DOHH2 (cell line): ENCODE results near the gene SLC16A3.

Experiments
- H3F3A ChIP-seq: fragments of 200-600 bp; sonication (generic), shearing (Covaris generic); 2 replicates; pipeline ENCODE4 v1.6.0; 2016; ENCODE audit warnings: antibody characterized with exemption, mild to moderate bottlenecking; ENCODE audit not compliant: control insufficient read depth, insufficient read depth
- H3K27ac ChIP-seq: fragments of 200-600 bp; sonication (generic); 2 replicates; pipeline ENCODE4 v1.5.1; 2014; ENCODE audit warnings: low read depth, mild to moderate bottlenecking, low read length, moderate library complexity
- H3K27me3 ChIP-seq: fragments of 200-600 bp; sonication (generic); 2 replicates; pipeline ENCODE4 v1.6.1; 2014; ENCODE audit warnings: mild to moderate bottlenecking, low read length, mixed read lengths; ENCODE audit not compliant: control insufficient read depth
- H3K36me3 ChIP-seq: fragments of 200-600 bp; sonication (generic); 2 replicates; pipeline ENCODE4 v1.6.1; 2014; ENCODE audit warnings: mild to moderate bottlenecking, low read length, moderate library complexity, mixed read lengths; ENCODE audit not compliant: control insufficient read depth
- H3K4me1 ChIP-seq: fragments of 200-600 bp; sonication (generic); 2 replicates; pipeline ENCODE4 v1.6.1; 2014; ENCODE audit warnings: mild to moderate bottlenecking, low read length, mixed read lengths; ENCODE audit not compliant: control insufficient read depth
- H3K4me2 ChIP-seq: fragments of 200-600 bp; sonication (generic); 2 replicates; pipeline ENCODE4 v1.6.0; 2014; ENCODE audit warnings: mild to moderate bottlenecking, low read length, moderate library complexity
- H3K4me3 ChIP-seq: fragments of 200-600 bp; sonication (generic); 2 replicates; pipeline ENCODE4 v1.5.1; 2014; ENCODE audit warnings: mild to moderate bottlenecking, low read length, mixed read lengths
- H3K79me2 ChIP-seq: fragments of 200-600 bp; sonication (generic); 2 replicates; pipeline ENCODE4 v1.6.1; 2014; ENCODE audit warnings: mild to moderate bottlenecking, low read length, mixed read lengths; ENCODE audit not compliant: control insufficient read depth
- H3K9me2 ChIP-seq: fragments of 200-600 bp; sonication (generic); replicated peaks from 2 replicates; pipeline ENCODE4 v1.6.1; 2014; ENCODE audit warnings: mild to moderate bottlenecking, low read length, mixed read lengths; ENCODE audit not compliant: control insufficient read depth
- H3K9me3 ChIP-seq: fragments of 200-600 bp; sonication (generic); 2 replicates; pipeline ENCODE4 v1.6.1; 2014; ENCODE audit warnings: antibody characterized with exemption, low read length, mixed read lengths; ENCODE audit not compliant: control insufficient read depth, insufficient read depth
- H4K20me1 ChIP-seq: fragments of 200-600 bp; sonication (generic); 2 replicates; pipeline ENCODE4 v1.6.0; 2014; ENCODE audit warnings: low read depth, mild to moderate bottlenecking, antibody characterized with exemption, low read length, moderate library complexity; ENCODE audit not compliant: control insufficient read depth, insufficient read depth
- EZH2phosphoT487 ChIP-seq: fragments of 200-600 bp; sonication (generic); IDR thresholded peaks from 2 replicates; pipeline ENCODE4 v1.6.1; 2017; ENCODE audit warnings: borderline replicate concordance, mild to moderate bottlenecking, antibody characterized with exemption, low read length, moderate library complexity, mixed read lengths
- TF ChIP-seq, protein P1 (sequence below): fragments of 200-600 bp; sonication (generic); IDR thresholded peaks from one replicate; pipeline ENCODE4 v1.5.1; 2014; ENCODE audit warnings: antibody characterized with exemption, mild to moderate bottlenecking, low read depth, low read length; ENCODE audit not compliant: poor library complexity, severe bottlenecking

Gene SLC16A3

DNA sequence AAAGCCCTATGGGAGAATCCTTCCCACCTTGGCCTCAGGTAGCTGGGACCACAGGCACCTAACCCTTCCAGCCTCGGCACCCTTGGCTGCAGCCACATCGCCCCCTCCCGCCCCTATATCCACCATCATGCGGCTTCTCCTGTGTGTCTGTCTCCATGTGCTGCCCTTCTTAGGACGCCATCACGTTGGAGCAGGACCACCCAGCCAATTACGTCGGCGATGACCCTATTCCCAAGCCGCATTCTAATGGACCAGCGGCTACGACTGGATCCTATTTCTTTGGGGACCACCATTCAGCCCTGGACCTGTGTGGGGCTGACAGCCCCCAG, 12.9 kb upstream of the SLC16A3 start:
- Histone ChIP-seq H3K9me2 (no peaks in the 10 kb centered on the region), H3K27ac (no peak overlapping the region), H3K4me2 (no peak overlapping the region), H3K27me3 (peaks cover 5% of the 10 kb centered on the region), H3F3A (no peaks in the 10 kb centered on the region; the same call in 1 of the 2 replicates), H4K20me1 (no peaks in the 10 kb centered on the region), H3K9me3 (no peaks in the 10 kb centered on the region), H3K79me2 (peaks cover 12% of the 10 kb centered on the region), H3K36me3 (no peaks in the 10 kb centered on the region), H3K4me3 (no peak overlapping the region), H3K4me1 (peaks cover 28% of the 10 kb centered on the region)
- no peak for TF ChIP-seq EZH2phosphoT487
- TF ChIP-seq, protein P1, sequence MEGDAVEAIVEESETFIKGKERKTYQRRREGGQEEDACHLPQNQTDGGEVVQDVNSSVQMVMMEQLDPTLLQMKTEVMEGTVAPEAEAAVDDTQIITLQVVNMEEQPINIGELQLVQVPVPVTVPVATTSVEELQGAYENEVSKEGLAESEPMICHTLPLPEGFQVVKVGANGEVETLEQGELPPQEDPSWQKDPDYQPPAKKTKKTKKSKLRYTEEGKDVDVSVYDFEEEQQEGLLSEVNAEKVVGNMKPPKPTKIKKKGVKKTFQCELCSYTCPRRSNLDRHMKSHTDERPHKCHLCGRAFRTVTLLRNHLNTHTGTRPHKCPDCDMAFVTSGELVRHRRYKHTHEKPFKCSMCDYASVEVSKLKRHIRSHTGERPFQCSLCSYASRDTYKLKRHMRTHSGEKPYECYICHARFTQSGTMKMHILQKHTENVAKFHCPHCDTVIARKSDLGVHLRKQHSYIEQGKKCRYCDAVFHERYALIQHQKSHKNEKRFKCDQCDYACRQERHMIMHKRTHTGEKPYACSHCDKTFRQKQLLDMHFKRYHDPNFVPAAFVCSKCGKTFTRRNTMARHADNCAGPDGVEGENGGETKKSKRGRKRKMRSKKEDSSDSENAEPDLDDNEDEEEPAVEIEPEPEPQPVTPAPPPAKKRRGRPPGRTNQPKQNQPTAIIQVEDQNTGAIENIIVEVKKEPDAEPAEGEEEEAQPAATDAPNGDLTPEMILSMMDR = no peak

DNA sequence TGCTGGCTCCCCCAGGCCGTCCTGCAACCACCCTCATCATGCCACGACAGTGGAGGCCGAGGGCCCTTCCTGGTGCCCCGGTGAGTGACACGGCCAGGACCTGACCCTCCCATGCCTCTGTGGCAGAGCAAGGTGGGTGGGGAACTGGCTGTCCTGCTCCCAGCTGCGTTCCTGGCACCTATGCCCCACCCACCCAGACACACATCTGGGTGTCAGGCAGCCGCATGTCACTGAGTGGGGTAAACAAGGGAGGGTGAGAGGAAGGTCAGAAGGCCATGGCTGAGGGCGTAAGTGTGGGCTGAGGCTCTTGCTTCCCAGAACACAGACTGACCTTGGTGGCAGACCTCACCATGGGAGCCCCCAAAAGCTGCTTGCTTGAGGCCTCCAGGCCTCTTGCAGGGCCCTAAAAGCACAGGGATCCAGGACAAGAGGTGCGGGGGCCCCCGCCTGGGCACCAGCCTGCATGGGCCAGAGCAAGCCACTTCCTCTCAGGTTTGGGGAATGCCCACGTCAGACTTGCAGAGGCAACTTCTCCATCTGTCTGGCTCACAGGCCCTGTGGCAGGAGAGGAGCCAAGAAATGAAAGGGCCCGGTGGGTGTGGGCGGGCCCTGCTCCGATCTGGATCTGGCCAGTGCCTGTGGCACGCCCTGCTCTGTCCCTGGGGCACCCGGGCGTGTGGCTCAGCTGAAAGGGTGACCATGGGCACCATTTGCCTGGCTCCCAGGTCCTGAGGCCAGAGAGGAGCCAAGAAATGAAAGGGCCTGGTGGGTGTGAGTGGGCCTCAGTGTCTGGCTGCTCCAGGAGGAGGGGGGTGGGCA, 12.3 kb upstream of the SLC16A3 start:
- Histone ChIP-seq H3F3A (no peaks in the 10 kb centered on the region; the same call in 1 of the 2 replicates), H3K4me2 (no peak overlapping the region), H3K79me2 (peaks cover 7% of the 10 kb centered on the region), H3K4me1 (peaks cover 24% of the 10 kb centered on the region), H3K27ac (no peak overlapping the region), H4K20me1 (no peaks in the 10 kb centered on the region), H3K27me3 (peaks cover 5% of the 10 kb centered on the region), H3K36me3 (no peaks in the 10 kb centered on the region), H3K9me2 (no peaks in the 10 kb centered on the region), H3K4me3 (no peak overlapping the region), H3K9me3 (no peaks in the 10 kb centered on the region)
- TF ChIP-seq, protein P1 = no peak
- no peak for TF ChIP-seq EZH2phosphoT487

DNA sequence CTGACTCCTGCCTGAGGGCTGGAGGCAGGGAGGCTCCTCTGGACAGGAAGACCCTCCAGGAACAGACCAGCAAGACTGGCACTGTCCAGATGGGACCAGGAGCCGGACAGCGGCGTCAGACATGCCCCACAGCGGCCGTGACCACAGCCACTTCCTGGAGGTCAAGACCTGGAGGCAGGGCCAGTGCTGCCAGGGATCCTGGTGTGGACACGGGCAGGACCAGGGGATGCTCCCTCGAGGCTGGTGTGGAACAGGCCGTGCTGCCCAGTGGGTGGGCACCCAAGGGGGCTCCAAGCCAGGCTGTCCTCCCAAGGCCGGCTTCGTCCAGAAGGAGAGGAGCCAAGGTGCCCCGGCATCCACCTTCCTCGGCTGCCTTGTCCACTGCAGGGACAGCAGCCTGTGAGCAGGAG, 11.7 kb upstream of the SLC16A3 start:
- peaks cover under 1% of the 10 kb centered on the region for H3K79me2 ChIP-seq
- H3K4me2 ChIP-seq = no peak overlapping the region
- no peaks in the 10 kb centered on the region for H3K9me3 ChIP-seq
- no peak overlapping the region for H3K4me3 ChIP-seq
- no peaks in the 10 kb centered on the region for H4K20me1 ChIP-seq
- H3F3A ChIP-seq = no peaks in the 10 kb centered on the region; the same call in 1 of the 2 replicates
- H3K36me3 ChIP-seq = no peaks in the 10 kb centered on the region
- H3K9me2 ChIP-seq = no peaks in the 10 kb centered on the region
- no peak for TF ChIP-seq EZH2phosphoT487
- TF ChIP-seq, protein P1 = no peak
- H3K27me3 ChIP-seq = peaks cover 5% of the 10 kb centered on the region
- H3K27ac ChIP-seq = no peak overlapping the region
- peaks cover 19% of the 10 kb centered on the region for H3K4me1 ChIP-seq
